Liver (tissue), 9 donors: ENCODE results near the gene ELF1. TPM values are rescaled to one million over a fixed set of nuclear protein-coding genes. Genes with fewer than 3 reads are reported as not detected.

Source experiments
- DNase-seq: peaks from one replicate; pipeline ENCODE4 v3.0.0-alpha.2; 2017; ENCODE audit warnings: low spot score
- H3K27ac ChIP-seq, 2 donors: one replicate each; pipeline ENCODE4 v1.7.0; 2013; ENCODE audit warnings: inconsistent platforms in 2 of 2, low read length in 2 of 2, control low read depth in 1 of 2, low read depth in 1 of 2, mild to moderate bottlenecking in 1 of 2
- H3K27me3 ChIP-seq, 4 donors: one replicate each; pipeline versions ENCODE4 v1.6.1 to v1.7.0; 2013; ENCODE audit warnings: low read length in 3 of 4, inconsistent platforms in 1 of 4, mild to moderate bottlenecking in 1 of 4, moderate library complexity in 1 of 4; ENCODE audit not compliant: control insufficient read depth in 4 of 4, insufficient read depth in 4 of 4
- H3K36me3 ChIP-seq, 4 donors: one replicate each; pipeline versions ENCODE4 v1.6.1 to v1.7.0; 2013; ENCODE audit warnings: low read length in 3 of 4, mild to moderate bottlenecking in 3 of 4, low read depth in 1 of 4, moderate library complexity in 1 of 4; ENCODE audit not compliant: control insufficient read depth in 4 of 4, insufficient read depth in 3 of 4
- H3K4me1 ChIP-seq, 4 donors: one replicate each; pipeline versions ENCODE4 v1.6.1 to v1.7.0; 2013; ENCODE audit warnings: low read length in 3 of 4, mild to moderate bottlenecking in 3 of 4, moderate library complexity in 1 of 4; ENCODE audit not compliant: control insufficient read depth in 4 of 4, insufficient read depth in 4 of 4
- H3K4me3 ChIP-seq, 3 donors: one replicate each; pipeline versions ENCODE4 v1.6.1 to v1.7.0; 2013; ENCODE audit warnings: low read length in 3 of 3, control low read depth in 1 of 3, low read depth in 1 of 3, mild to moderate bottlenecking in 1 of 3
- H3K9ac ChIP-seq, 2 donors: one replicate each; pipeline ENCODE4 v1.7.0; 2013; ENCODE audit warnings: low read length in 2 of 2, mild to moderate bottlenecking in 2 of 2, moderate library complexity in 2 of 2, control low read depth in 1 of 2, low read depth in 1 of 2
- H3K9me3 ChIP-seq, 4 donors: one replicate each; pipeline versions ENCODE4 v1.6.1 to v1.7.0; 2013; ENCODE audit warnings: low read length in 3 of 4; ENCODE audit not compliant: control insufficient read depth in 4 of 4
- EGR1 ChIP-seq, 2 donors: IDR thresholded peaks; 2 replicates each; pipeline ENCODE4 v1.6.1; 2016 to 2018; ENCODE audit warnings: antibody characterized with exemption in 2 of 2, low read depth in 2 of 2
- HNF4A ChIP-seq, 2 donors: conservative IDR thresholded peaks; 2 replicates each; pipeline ENCODE4 v1.6.1; 2016; ENCODE audit warnings: antibody characterized with exemption in 2 of 2, mild to moderate bottlenecking in 2 of 2
- HNF4G ChIP-seq: IDR thresholded peaks from 2 replicates; pipeline ENCODE4 v1.6.1; 2016; ENCODE audit warnings: antibody characterized with exemption
- JUND ChIP-seq, 2 donors: IDR thresholded peaks; 2 replicates each; pipeline ENCODE4 v1.6.1; 2016; ENCODE audit warnings: antibody characterized with exemption in 2 of 2
- NR2F2 ChIP-seq: IDR thresholded peaks from 2 replicates; pipeline ENCODE4 v1.6.1; 2016; ENCODE audit warnings: antibody characterized with exemption
- RAD21 ChIP-seq, 2 donors: IDR thresholded peaks; 2 replicates each; pipeline ENCODE4 v1.6.1; 2016; ENCODE audit warnings: antibody characterized with exemption in 2 of 2, mild to moderate bottlenecking in 2 of 2
- RXRA ChIP-seq, 2 donors: IDR thresholded peaks; 2 replicates each; pipeline ENCODE4 v1.6.1; 2017 to 2018; ENCODE audit warnings: antibody characterized with exemption in 2 of 2, mild to moderate bottlenecking in 1 of 2
- SP1 ChIP-seq: IDR thresholded peaks from 2 replicates; pipeline ENCODE4 v1.6.1; 2018; ENCODE audit warnings: antibody characterized with exemption, mild to moderate bottlenecking
- TAF1 ChIP-seq: conservative IDR thresholded peaks from 2 replicates; pipeline ENCODE4 v1.6.1; 2016; ENCODE audit warnings: antibody characterized with exemption, mild to moderate bottlenecking
- WGBS: extraction: QIAGEN DNeasy Blood & Tissue Kit; methylation state at CpG from one replicate; pipeline ENCODE4 v1.1.7; 2013; 5-methylcytosine and 5-hydroxymethylcytosine counted together
- polyA plus RNA-seq, 2 donors: library from polyadenylated mRNA; stranded (reverse) in 1 of 2; unstranded in 1 of 2; fragments of 200-250 nt in 1 of 2; fragments of >200 nt in 1 of 2; fragmentation: Nextera tagmentation in 1 of 2; extraction: Ambion mirVana in 1 of 2; gene quantifications; one replicate each; pipeline versions ENCODE4 v1.2.1 to v1.2.3, GENCODE V29; 2013 to 2015
- total RNA-seq, 2 donors: library from RNA; depleted of rRNA; stranded (reverse); fragments of >200 nt; gene quantifications; one replicate each; pipeline ENCODE4 v1.2.3, GENCODE V29; 2014
- TF ChIP-seq, protein P1 (sequence below): IDR thresholded peaks from 2 replicates; pipeline ENCODE4 v1.6.1; 2016; ENCODE audit warnings: antibody characterized with exemption, mild to moderate bottlenecking
- TF ChIP-seq, protein P2 (sequence below): fragments of 150-350 bp; IDR thresholded peaks from 2 replicates; pipeline ENCODE4 v1.5.1; 2017; ENCODE audit warnings: improper control_type of control experiment, low read depth, low read length; ENCODE audit not compliant: missing input control
- TF ChIP-seq, protein P3 (sequence below): IDR thresholded peaks from 2 replicates; pipeline ENCODE4 v1.6.1; 2016; ENCODE audit warnings: antibody characterized with exemption
- TF ChIP-seq, protein P4 (sequence below): IDR thresholded peaks from 2 replicates; pipeline ENCODE4 v1.6.1; 2016; ENCODE audit warnings: antibody characterized with exemption
- donor health status: healthy.
- donor health status: healthy.
- donor health status: healthy.
- donor health status: healthy.
- donor health status: healthy.

ELF1 gene
- total and polyA plus RNA-seq, 4 donors, result 15.3 to 57.2 (median 26.5) TPM

DNA sequence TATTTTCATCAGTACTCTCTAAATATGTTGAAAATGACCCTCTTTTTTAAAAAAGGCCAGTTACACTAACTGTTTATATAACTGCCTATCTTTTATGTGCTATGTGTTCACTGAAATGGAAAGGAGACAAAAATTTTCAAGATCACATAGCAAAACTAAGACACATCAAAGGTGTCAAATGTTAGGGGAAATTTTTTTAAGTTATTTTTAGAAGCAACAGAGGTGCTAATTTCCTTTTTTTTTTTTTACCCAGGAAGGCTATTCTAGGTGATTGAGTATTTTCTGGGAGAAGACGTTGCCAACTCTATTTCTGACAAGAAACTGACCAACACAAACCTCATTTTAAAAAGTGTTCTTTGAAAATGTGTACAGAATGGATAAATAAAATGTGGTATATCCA, 45.7 kb downstream of the ELF1 start:
- Histone ChIP-seq H3K9ac (no peak overlapping the region), H3K27ac (no peak overlapping the region)

DNA sequence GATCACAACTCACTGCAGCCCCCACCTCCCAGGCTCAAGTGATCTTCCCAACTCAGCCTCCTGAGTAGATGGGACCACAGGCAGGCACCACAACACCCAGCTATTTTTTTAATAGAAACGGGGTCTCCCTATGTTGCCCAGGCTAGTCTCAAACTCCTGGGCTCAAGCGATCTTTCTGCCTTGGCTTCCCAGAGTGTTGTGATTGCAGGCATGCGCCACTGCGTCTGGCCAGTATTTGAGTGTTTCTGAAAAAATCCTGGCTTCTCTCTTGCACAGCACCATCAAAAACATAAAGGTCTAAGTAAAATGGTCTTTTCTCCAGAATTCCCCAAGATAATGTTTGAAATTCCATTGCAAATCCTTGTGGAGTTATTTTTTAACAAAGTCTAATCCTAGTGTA, 47.8 kb downstream of the ELF1 start:
- H3K36me3 ChIP-seq, result no peaks in the 10 kb centered on the region
- H3K9me3 ChIP-seq, result no peaks in the 10 kb centered on the region
- peaks cover 17 to 49% (median 20%) of the 10 kb centered on the region in 4 donors for H3K4me1 ChIP-seq
- DNase-seq, result no peak
- no peak overlapping the region for H3K27ac ChIP-seq
- no peak for TF ChIP-seq RAD21 (IDR thresholded peaks at IDR 0.05)
- TF ChIP-seq, protein P1, sequence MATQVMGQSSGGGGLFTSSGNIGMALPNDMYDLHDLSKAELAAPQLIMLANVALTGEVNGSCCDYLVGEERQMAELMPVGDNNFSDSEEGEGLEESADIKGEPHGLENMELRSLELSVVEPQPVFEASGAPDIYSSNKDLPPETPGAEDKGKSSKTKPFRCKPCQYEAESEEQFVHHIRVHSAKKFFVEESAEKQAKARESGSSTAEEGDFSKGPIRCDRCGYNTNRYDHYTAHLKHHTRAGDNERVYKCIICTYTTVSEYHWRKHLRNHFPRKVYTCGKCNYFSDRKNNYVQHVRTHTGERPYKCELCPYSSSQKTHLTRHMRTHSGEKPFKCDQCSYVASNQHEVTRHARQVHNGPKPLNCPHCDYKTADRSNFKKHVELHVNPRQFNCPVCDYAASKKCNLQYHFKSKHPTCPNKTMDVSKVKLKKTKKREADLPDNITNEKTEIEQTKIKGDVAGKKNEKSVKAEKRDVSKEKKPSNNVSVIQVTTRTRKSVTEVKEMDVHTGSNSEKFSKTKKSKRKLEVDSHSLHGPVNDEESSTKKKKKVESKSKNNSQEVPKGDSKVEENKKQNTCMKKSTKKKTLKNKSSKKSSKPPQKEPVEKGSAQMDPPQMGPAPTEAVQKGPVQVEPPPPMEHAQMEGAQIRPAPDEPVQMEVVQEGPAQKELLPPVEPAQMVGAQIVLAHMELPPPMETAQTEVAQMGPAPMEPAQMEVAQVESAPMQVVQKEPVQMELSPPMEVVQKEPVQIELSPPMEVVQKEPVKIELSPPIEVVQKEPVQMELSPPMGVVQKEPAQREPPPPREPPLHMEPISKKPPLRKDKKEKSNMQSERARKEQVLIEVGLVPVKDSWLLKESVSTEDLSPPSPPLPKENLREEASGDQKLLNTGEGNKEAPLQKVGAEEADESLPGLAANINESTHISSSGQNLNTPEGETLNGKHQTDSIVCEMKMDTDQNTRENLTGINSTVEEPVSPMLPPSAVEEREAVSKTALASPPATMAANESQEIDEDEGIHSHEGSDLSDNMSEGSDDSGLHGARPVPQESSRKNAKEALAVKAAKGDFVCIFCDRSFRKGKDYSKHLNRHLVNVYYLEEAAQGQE, result no peak
- TF ChIP-seq HNF4A (conservative IDR thresholded peaks at IDR 0.05), result no peak
- no peak for TF ChIP-seq JUND (IDR thresholded peaks at IDR 0.05)
- TF ChIP-seq, protein P2, sequence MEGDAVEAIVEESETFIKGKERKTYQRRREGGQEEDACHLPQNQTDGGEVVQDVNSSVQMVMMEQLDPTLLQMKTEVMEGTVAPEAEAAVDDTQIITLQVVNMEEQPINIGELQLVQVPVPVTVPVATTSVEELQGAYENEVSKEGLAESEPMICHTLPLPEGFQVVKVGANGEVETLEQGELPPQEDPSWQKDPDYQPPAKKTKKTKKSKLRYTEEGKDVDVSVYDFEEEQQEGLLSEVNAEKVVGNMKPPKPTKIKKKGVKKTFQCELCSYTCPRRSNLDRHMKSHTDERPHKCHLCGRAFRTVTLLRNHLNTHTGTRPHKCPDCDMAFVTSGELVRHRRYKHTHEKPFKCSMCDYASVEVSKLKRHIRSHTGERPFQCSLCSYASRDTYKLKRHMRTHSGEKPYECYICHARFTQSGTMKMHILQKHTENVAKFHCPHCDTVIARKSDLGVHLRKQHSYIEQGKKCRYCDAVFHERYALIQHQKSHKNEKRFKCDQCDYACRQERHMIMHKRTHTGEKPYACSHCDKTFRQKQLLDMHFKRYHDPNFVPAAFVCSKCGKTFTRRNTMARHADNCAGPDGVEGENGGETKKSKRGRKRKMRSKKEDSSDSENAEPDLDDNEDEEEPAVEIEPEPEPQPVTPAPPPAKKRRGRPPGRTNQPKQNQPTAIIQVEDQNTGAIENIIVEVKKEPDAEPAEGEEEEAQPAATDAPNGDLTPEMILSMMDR, result no peak
- TF ChIP-seq RXRA (IDR thresholded peaks at IDR 0.05), result no peak
- TF ChIP-seq EGR1 (IDR thresholded peaks at IDR 0.05; ENCODE audit: low read depth in 2 of 2), result no peak
- H3K4me3 ChIP-seq, result no peak overlapping the region
- H3K27me3 ChIP-seq, result no peaks in the 10 kb centered on the region
- WGBS, result 89% methylated on average over 4 of the region's 4 CpGs
- no peak overlapping the region for H3K9ac ChIP-seq

More for the DNA sequence above, 45.7 kb downstream of the ELF1 start:
- no peak for DNase-seq
- Histone ChIP-seq H3K36me3 (no peaks in the 10 kb centered on the region), H3K27me3 (no peaks in the 10 kb centered on the region), H3K4me1 (peaks cover 18 to 48% (median 21%) of the 10 kb centered on the region in 4 donors), H3K9me3 (no peaks in the 10 kb centered on the region), H3K4me3 (no peak overlapping the region)
- WGBS, result 71% methylated on average over 1 of the region's 1 CpG
- TF ChIP-seq, protein P3, sequence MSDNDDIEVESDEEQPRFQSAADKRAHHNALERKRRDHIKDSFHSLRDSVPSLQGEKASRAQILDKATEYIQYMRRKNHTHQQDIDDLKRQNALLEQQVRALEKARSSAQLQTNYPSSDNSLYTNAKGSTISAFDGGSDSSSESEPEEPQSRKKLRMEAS, result no peak
- TF ChIP-seq HNF4G, result no peak
- no peak for TF ChIP-seq SP1
- TF ChIP-seq JUND (IDR thresholded peaks at IDR 0.05), result no peak
- no peak for TF ChIP-seq RXRA (IDR thresholded peaks at IDR 0.05)
- TF ChIP-seq HNF4A (conservative IDR thresholded peaks at IDR 0.05), result no peak
- no peak for TF ChIP-seq NR2F2
- no peak for TF ChIP-seq RAD21 (IDR thresholded peaks at IDR 0.05)
- TF ChIP-seq EGR1 (IDR thresholded peaks at IDR 0.05; ENCODE audit: low read depth in 2 of 2), result no peak

DNA sequence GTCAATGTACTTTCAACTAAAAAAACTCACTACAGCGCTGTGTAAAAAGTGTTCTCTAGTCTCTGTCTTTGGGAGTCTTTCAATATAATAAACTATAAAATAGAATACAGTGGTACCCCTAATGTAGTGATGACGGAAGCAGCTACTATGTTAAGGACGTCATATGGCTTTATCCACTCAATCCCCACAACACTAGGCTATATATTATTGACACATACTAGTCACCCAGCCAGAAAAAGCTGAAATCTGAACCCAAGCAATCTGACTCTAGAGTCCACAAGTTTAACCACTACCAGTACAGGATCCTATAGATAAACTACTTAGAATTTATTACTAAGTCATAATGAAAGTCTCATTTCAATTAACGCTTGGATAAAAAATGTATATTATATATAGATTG, 48.3 kb downstream of the ELF1 start:
- Histone ChIP-seq H3K9ac (no peak overlapping the region), H3K27me3 (no peaks in the 10 kb centered on the region), H3K4me3 (no peak overlapping the region), H3K4me1 (peaks cover 17 to 46% (median 20%) of the 10 kb centered on the region in 4 donors), H3K9me3 (no peaks in the 10 kb centered on the region), H3K36me3 (no peaks in the 10 kb centered on the region), H3K27ac (no peak overlapping the region)
- WGBS, result 90% methylated on average over 4 of the region's 4 CpGs
- no peak for DNase-seq
- TF ChIP-seq NR2F2, result no peak
- TF ChIP-seq, protein P3, result no peak
- TF ChIP-seq RAD21 (IDR thresholded peaks at IDR 0.05), result no peak
- TF ChIP-seq HNF4G, result no peak
- TF ChIP-seq TAF1, result no peak
- TF ChIP-seq, protein P4, sequence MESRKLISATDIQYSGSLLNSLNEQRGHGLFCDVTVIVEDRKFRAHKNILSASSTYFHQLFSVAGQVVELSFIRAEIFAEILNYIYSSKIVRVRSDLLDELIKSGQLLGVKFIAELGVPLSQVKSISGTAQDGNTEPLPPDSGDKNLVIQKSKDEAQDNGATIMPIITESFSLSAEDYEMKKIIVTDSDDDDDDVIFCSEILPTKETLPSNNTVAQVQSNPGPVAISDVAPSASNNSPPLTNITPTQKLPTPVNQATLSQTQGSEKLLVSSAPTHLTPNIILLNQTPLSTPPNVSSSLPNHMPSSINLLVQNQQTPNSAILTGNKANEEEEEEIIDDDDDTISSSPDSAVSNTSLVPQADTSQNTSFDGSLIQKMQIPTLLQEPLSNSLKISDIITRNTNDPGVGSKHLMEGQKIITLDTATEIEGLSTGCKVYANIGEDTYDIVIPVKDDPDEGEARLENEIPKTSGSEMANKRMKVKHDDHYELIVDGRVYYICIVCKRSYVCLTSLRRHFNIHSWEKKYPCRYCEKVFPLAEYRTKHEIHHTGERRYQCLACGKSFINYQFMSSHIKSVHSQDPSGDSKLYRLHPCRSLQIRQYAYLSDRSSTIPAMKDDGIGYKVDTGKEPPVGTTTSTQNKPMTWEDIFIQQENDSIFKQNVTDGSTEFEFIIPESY, result no peak
- no peak for TF ChIP-seq HNF4A (conservative IDR thresholded peaks at IDR 0.05)
